Left kidney (tissue), 8 donors: Measurements from ENCODE around the gene INPP4B. TPM values are rescaled to one million over a fixed set of nuclear protein-coding genes. Genes with fewer than 3 reads are reported as not detected.

Source experiments
- DNase-seq: peaks from one replicate; pipeline ENCODE4 v3.0.0-alpha.2; 2013
- long read RNA-seq, 8 donors: transcript quantifications; one replicate each; lab custom pipeline, GENCODE V29; 2026
- polyA plus RNA-seq: library from polyadenylated mRNA; unstranded; fragments of 120-200 nt; gene quantifications from one replicate; pipeline ENCODE4 v1.2.1, GENCODE V29; 2013; ENCODE audit not compliant: insufficient read length

The INPP4B gene
- 8.4 TPM for polyA plus RNA-seq
- long read RNA-seq, donor 1 = 0 reads
- long read RNA-seq, donor 2 = 0 reads
- long read RNA-seq, donor 3 = 0 reads
- long read RNA-seq, donor 4 = 0 reads
- long read RNA-seq, donor 5 = 0 reads
- long read RNA-seq, donor 6, partial matches to known transcripts = 0 of 1 reads
- long read RNA-seq, donor 6, other reads (novel, unspliced or antisense) = 0 of 1 reads
- long read RNA-seq, donor 7 = 0 reads
- long read RNA-seq, donor 8 = 0 reads

GRCh38 chr4:142846108-142846728 lies at the start of gene INPP4B:
Gene INPP4B, minus strand, starts transcription at chr4:142846301.
- peak; percentile 46 for DNase-seq

GRCh38 chr4:142893012-142893411 lies 46.9 kb upstream of the INPP4B start:
- no peak for DNase-seq

GRCh38 chr4:142886566-142886965 lies 40.5 kb upstream of the INPP4B start:
- no peak for DNase-seq

- peak; percentile 10 for DNase-seq
Measured at GRCh38 chr4:142883040-142883832, 37.1 kb upstream of the INPP4B start.

GRCh38 chr4:142882159-142882558 lies 36.1 kb upstream of the INPP4B start:
- no peak for DNase-seq

GRCh38 chr4:142881331-142881730 lies 35.2 kb upstream of the INPP4B start:
- DNase-seq = no peak

GRCh38 chr4:142875117-142875516 lies 29.0 kb upstream of the INPP4B start:
- no peak for DNase-seq

- DNase-seq = no peak
Measured at GRCh38 chr4:142874684-142875083, 28.6 kb upstream of the INPP4B start.

- DNase-seq = no peak
Measured at GRCh38 chr4:142866685-142867084, 20.6 kb upstream of the INPP4B start.

- DNase-seq = no peak
Measured at GRCh38 chr4:142861351-142861750, 15.2 kb upstream of the INPP4B start.

- no peak for DNase-seq
Measured at GRCh38 chr4:142858965-142859364, 12.9 kb upstream of the INPP4B start.

GRCh38 chr4:142858446-142858845 lies 12.3 kb upstream of the INPP4B start:
- DNase-seq = no peak

GRCh38 chr4:142856576-142856975 lies 10.5 kb upstream of the INPP4B start:
- DNase-seq = no peak

GRCh38 chr4:142850478-142850877 lies 4.4 kb upstream of the INPP4B start:
- no peak for DNase-seq

- DNase-seq = peak; percentile 55
Measured at GRCh38 chr4:142846729-142847596, 862 bp upstream of the INPP4B start.

GRCh38 chr4:142845293-142846107 lies 601 bp downstream of the INPP4B start:
- DNase-seq = peak; percentile 13

GRCh38 chr4:142844782-142845181 lies 1.3 kb downstream of the INPP4B start:
- no peak for DNase-seq

GRCh38 chr4:142840516-142841123 lies 5.5 kb downstream of the INPP4B start:
- peak; percentile 37 for DNase-seq

- DNase-seq = no peak
Measured at GRCh38 chr4:142838778-142839177, 7.3 kb downstream of the INPP4B start.

- DNase-seq = no peak
Measured at GRCh38 chr4:142832022-142832421, 14.1 kb downstream of the INPP4B start.
